Endometrial microvascular endothelial cells (primary cell): ENCODE data around the gene CSF1R. TPM values are rescaled to one million over a fixed set of nuclear protein-coding genes. Genes with fewer than 3 reads are reported as not detected.
"Not testable (repeated sequence)": the region's sequence is repeated elsewhere in the genome, so short reads cannot be mapped to it uniquely, and the experiment has no call there.

Source experiments
- in situ Hi-C: cut with HindIII; loops from 2 replicates; pipeline ENCODE4 v1.10.0; 2017; ENCODE audit warnings: low sequenced_read_pairs, low pct_unique_long_range_greater_than_20kb; ENCODE audit errors: inconsistent ontology term
- total RNA-seq: library from RNA; depleted of rRNA; stranded (reverse); fragments of >200 nt; gene quantifications from one replicate; pipeline ENCODE4 v1.2.3, GENCODE V29; 2015; ENCODE audit errors: inconsistent ontology term

CSF1R gene
- total RNA-seq, 1 donor from 2014 or later: not detected

DNA sequence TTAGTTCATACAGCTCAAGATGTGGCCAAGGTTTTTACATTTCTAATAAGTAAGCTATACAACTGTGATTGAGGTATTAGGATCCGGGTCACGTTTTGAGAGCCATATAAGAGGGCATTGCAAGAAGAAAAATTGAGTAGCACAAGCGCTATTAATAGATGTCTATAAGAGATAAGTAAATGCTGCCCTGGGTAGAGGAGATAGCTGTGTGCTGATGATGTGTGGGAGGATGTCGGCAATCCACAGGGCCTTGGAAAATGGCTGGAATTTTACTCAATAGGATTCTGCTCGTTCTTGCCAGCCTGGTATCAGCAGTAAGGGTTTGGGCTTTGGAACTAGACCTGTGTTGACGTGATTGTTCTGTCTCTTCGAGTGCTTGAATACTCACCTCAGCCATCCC, 41.6 kb downstream of the CSF1R start:
- in situ Hi-C loops: no loop called here

DNA sequence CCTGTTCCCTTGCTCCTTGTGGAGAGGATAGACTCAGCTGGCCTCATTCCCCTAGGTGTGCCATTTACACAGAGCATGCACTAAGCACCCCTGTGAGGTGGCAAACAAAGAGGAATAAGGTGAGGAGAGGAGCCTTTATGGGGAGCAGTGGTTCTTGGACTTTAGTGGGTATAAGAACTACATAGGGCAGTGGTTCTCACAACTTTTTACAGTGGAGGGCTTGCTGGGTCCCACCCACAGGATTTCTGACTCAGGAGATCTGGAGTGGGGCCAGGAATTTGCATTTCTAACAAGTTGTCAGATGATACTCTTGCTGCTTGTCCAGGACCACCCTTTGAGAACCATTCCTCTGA, 42.0 kb downstream of the CSF1R start:
- in situ Hi-C loops: no loop called here

DNA sequence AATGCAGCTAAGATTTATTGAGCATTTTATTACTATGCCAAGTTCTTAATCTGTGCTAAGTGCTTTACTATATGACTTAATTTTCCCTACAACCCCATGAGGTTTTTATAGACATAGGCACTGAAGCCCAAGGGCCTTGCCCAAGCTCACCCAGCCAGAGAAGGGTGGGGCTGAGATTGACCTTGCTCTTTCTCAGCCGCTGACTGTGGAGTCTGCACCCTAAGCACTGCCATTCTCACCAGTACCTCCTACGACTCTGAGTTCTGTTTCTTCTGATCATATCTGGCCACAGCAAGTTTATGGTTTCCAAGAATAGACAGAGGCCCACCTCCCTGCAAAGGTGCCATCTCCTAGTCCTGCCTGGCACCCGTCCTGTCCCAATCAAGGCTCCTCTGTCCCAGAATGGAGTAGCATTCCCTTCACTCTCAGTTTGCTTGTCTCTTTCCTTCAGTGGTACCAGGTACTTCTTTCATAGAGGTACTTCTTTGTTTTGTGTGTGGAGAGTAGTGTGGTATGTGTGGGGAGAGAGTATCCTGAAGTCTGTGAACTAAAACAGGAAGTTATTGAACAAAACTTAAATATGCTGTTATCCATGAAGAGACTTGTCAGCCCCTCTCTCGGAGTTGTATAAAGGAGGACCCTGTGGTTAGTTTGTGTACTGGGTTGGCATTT, 42.6 kb downstream of the CSF1R start:
- in situ Hi-C loops: no loop called here

DNA sequence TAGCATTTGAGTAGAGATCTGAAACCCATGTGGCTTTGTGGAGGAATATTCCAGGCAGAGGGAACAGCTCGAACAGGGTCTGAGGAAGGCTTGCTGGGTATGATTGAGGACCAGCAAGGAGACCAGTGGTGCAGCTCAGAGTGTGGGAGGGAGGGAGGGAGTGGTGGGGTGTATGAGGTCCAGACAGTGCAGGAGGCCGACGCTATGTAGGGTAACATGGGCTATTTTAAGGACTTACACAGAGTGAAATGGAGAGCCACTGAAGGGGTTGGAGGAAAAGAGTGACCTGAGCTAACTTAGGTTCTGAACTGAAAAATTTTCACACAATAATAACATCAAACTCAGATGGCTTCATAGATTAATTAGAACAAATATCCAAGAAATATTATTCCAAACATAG, 43.9 kb downstream of the CSF1R start:
- in situ Hi-C loops: no loop called here

DNA sequence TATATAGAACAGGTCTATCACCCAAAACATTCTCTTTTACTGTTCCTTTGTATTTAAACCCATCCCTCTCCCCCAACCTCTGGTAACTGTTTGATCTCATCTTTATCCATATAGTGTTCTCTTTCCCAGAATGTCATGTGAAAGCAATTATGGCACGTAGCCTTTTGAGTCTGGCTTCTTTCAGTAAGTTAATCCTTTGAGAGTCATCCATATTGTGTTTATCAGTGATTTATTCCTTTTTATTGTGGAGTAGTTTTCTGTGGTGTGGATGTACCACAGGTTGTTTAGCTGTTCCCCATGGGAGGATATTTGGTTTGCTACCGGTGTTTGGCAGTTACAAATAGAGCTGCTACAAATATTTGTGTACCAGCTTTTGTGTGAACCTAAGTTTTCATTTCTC, 47.8 kb downstream of the CSF1R start:
- in situ Hi-C loops: no loop called here

DNA sequence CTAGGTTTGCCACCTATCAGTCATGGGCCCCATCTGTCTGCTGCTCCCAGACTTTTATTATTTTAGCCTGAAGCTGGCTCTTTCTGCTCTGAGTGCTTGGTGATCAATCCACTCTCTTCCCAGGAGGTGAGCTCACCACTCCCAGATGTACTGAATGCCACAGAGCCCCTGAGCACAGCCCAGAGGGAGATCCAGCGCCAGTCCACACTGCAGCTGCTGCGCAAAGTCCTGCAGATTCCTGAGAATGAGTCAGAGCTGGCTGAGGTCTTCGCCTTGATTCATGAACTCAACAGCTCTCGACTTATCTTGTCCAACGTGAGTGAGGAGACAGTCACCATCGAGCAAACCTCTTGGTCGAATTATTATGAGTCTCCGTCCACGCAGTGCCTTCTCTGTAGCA, 49.8 kb downstream of the CSF1R start:
- in situ Hi-C loops: no loop called here

DNA sequence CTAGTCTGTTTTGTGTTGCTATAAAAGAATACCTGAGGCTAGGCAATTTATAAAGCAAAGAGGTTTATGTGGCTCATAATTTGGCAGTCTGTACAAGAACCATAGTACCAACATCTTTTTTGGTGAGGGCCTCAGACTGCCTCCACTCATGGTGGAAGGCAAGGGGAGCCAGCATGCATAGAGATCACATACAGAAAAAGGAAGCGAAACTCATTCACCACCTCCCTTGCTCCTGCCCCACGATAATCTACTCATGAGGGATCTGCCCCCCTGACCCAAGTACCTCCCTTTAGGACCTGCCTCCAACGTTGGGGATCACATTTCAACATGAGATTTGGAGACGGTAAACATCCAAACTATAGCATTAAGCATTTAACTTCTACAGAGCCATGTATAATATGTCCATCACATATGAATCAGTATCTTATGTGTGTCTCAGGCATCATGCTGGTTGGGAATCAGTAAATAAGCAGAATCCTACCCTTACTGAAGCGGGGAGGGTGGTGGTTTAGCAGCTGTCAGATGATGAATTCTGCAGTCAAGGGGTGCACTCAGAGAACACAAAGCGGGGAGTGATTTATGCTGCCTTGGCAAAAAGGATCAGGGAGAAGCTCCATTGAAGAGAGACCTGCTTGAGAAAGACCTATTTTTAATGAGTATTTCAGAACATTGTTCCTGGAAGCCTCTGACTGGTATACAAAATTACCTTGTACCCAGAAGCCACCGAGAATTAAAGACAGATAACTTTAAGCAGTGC, 51.0 kb downstream of the CSF1R start:
- in situ Hi-C loops: no loop called here

DNA sequence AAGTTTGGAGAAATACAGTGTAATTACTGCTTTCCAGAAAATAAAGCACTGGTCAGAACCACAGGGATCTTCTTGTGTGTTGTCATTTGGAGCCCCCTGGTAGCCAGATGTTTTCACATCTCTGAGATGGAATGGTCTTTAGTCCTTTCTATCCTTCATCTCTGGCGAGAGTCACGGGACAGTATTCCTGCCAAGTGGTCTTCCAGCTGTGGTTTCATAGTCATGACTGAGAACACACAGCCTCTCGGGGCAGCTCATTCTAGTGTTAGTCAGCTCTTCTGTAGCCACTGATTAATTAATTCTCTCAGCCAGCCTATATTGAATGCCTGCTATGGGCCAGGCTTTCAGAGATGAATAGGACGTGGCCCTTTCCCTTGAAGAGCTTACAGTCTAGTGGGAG, 51.7 kb downstream of the CSF1R start:
- in situ Hi-C loops: no loop called here

DNA sequence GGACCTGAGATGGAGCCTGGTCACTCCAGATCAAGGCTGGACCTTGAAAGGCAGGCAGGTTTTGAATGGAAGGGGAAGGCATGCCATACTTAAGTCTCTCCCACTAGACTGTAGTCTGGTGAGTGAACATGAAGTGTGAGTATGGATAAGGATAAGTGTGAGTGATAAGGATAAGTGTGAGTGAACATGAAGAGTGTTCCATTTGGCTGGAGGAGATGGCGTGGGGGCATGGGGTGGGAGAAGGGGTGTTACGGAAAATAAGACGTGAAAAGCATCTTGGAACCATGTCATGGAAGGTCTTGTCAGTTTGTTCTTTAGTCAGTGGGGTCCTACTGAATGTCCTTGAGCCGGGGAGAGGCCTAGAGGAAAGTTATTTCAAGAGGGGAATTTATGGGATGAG, 53.0 kb downstream of the CSF1R start:
- in situ Hi-C loops: no loop called here

DNA sequence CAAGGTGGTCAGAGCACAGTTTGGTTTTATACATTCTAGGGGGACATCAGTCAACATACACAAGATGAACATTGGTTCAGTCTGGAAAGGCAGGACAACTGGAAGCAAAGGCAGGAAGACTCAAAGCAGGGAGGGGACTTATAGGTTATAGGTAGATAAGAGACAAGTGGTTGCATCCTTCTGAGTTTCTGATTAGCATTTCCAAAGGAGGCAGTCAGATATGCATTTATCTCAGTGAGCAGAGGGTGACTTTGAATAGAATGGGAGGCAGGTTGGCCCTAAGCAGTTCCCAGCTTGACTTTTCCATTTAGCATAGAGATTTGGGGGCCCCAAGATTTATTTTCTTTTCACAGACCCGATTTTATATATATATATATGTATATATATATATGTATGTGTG, 58.3 kb downstream of the CSF1R start:
- in situ Hi-C loops: not testable (repeated sequence)

DNA sequence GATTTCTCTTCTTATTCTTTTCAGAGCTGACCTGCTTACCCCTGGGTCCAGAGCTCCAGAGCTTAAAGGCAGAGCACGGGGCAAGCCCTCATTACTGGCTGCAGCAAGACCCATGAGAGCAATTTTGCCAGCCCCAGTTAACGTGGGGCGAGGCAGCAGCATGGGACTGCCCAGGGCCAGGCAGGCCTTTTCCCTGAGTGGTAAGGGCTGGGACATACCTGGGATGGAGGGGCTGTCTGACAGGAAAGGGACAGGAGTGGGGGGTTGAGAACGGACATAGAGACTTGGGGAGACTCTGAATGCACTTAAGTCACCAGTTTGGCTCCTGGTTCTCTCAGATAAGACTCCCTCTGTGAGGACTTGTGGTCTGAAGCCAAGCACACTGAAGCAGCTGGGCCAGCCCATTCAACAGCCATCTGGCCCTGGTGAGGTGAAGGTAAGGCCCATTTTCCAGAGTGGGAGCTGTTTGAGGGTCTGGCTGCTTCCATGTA, 59.6 kb downstream of the CSF1R start:
- in situ Hi-C loops: no loop called here

DNA sequence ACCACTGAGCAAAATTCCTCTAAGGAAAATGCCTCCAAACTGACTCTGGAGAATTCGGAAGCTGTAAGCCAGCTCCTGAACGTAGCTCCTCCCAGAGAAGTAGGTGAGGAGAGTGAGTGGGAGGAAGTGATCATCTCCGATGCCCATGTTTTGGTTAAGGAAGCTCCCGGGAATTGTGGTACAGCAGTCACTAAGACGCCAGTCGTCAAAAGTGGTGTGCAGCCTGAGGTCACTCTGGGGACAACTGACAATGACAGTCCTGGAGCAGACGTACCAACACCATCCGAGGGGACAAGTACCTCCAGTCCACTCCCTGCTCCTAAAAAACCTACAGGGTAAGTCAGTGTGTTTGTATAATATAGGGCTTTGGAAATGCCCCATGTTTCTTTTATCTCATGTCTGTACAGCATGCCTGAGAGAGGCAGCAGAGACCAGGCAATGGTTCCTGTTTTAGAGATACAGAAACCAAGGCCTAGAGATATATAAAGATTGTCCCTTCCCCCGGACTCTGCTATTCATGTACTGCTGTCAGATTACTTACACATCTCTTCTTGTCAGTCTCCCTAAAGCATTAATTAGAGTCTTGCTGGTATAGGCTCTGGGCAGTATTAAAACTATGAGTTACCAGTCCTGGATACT, 61.9 kb downstream of the CSF1R start:
- in situ Hi-C loops: no loop called here

DNA sequence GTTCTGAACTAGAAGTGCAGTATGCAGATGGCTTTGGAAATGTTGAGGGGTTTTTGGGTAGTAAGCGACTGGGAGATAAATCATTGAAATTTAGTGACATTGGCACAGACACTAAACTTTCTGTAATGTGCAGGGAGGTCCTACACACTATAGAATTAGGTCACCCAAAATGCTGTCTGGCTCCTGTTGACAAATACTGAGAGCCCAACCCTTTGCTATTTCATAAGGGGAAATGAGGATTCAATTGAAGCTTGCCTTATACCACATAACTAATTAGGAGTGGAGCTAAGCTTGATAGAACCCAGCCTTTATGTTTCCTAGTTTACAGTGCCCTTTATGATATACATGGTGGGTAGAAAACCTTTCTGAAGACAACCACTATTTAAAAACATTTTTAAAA, 63.2 kb downstream of the CSF1R start:
- in situ Hi-C loops: no loop called here

DNA sequence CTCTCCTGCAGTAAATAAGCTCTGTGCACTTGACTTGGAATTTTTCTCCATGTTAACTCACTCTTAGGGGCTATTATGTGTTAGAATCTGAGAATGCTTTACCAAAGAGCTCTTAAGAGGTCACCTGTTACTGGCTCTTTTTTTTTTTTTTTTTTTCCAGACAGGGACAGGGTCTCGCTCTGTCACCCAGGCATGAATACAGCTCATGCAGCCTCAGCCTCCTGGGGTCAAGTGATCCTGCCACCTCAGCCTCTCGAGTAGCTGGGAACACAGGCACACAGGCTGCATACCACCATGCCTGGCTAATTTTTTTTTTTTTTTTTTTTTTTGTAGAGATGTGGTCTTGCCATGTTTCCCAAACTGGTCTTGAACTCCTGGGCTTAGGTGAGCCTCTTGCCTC, 63.7 kb downstream of the CSF1R start:
- in situ Hi-C loops: no loop called here

DNA sequence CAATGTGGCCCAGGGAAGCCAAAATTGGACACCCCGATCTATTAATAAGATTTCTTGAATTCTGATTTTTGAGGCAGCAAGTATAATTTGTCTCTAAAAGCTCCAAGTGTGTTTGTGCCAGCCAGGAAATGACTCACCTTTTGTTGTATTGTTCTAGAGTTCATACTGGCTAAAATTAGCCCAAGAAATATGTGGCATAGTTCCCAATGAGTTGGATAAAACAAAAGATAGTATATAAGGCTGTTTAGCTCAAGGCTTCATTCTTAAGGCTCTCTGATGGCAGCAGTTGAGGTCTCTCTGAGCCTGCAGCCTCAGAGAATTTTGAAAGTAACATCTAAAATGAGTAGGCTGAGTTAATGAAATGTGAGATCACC, 64.2 kb downstream of the CSF1R start:
- in situ Hi-C loops: no loop called here

DNA sequence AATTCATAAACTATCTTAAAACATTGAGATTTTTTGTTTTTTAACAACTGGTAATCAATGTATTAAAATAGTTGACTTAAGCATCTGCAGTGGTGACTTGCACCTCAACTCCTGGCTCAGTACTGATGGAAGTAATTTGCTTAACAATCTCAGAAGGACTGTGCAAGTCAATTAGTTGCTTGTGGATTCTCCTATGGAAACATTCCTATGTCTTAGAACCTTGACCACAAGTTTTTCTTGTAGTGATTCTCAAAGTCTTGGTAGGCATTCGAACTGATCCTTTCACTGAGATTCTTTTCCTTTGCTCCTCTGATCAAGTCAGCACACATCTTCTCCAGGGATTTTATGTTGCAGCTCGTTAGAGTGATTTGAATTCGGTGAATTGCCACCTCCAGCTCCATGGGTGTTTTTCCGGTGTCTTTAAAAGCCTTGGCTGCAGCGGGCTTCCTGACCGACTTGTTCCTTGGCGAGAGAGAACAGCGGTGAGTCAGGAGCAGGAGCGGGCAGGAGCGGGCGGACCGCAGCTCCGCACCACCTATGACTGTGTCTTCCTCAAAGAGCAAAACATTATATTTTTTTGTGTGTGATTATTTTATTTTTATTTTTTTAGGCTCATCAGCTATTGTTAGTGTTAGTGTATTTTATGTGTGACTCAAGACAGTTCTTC, 64.7 kb downstream of the CSF1R start:
- in situ Hi-C loops: no loop called here

DNA sequence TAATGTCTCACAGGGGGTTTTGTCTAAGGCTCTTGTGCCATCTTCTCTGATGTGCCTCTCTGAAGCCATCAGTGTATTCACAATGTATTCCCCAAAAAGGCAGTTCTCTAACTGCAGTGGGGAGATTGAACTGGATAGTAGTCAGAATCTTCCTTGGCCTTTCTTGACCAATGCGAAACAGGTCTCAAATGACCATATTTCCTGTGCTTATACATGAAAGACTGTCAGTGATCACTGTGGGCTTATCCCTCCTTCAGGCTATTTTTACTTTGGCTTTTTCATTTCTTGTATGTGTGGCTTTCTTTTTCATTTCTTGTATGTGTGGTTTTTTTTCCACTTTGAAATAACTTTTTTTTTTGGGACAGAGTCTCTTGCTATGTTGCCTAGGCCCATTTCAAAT, 66.1 kb downstream of the CSF1R start:
- in situ Hi-C loops: no loop called here

DNA sequence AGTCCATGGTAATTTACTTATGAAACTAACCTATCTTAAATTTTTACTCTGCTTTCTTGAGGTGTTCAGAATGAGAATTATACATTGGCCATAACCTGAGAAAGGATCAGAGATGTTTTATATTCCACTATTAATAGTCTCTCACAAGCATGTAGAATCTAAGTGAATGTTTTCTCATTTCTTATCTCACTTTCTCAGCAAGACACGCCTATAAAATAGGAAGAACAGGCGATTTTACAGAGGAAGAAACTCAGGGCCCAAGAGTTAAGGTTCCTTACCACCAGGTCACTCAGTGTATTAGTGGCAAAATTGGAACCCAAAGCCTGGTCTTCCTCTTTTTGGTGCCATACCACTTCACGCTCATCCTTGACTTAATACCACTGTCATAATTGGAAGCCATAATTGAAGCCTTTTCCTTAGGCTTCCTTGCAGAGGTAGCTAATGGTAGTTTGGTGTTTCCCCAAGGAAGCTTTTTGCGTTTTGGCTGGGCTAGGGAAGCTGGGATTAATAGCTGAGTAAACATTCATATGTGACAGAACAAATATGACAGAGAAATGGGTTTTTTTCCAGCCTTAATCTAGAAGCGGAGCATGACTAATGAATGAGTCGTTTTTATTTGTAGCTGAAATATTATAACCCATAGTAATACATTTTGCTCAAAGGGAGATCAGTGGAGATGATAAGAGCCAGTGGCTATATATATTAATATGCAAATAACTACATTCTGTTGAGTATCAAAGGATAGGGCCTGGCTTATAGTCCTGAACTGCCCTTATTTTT, 68.9 kb downstream of the CSF1R start:
- in situ Hi-C loops: no loop called here

DNA sequence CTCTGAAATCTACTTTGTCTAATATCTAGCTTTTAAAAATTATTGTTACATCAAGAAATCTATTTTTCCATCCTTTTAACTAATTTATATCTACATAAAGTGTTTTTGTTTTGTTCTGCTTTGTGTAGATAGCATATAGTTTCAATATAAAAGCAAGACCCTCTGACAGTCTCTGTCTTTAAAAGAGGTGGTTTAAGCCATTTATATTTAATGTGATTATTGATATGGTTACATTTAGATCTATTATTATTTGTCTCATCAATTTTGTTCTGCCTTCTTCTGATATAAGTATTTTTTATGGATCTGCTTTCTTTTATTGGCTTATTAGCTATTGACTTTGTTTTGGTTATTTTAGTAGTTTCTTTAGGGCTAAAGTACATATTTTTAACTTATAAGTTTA, 69.8 kb downstream of the CSF1R start:
- in situ Hi-C loops: no loop called here
